AG04449 (cell line): Measurements from ENCODE around the gene IFT52.
A peak's percentile ranks its signal among the peaks of the same experiment; 100 is the strongest.
"Not testable (repeated sequence)": the region's sequence is repeated elsewhere in the genome, so short reads cannot be mapped to it uniquely, and the experiment has no call there.

ENCODE experiments used
- CTCF ChIA-PET: fragments of 350-600 bp; formaldehyde crosslinking; extraction: SDS; loops from one replicate; lab custom pipeline; 2021; ENCODE audit warnings: antibody characterized with exemption; lab: Yijun Ruan, JAX
- POLR2A ChIA-PET: fragments of 400-600, 350-600 bp; formaldehyde crosslinking; extraction: SDS; loops from one replicate; lab custom pipeline; 2020; ENCODE audit warnings: antibody characterized with exemption, inconsistent platforms; lab: Yijun Ruan, JAX
- DNase-seq: peaks from one replicate; pipeline ENCODE4 v3.0.0-alpha.2; 2010; ENCODE audit warnings: low read depth, low spot score
- H3K4me3 ChIP-seq: 2 replicates; pipeline ENCODE4 v1.5.1; 2011; ENCODE audit warnings: low read depth, mild to moderate bottlenecking, control low read depth, low read length
- TF ChIP-seq, protein P1 (sequence below): IDR thresholded peaks from one replicate; pipeline ENCODE4 v1.5.1; 2011; ENCODE audit warnings: mild to moderate bottlenecking, moderate library complexity, low read length, control low read depth, inconsistent platforms; ENCODE audit not compliant: insufficient read depth; ENCODE audit errors: missing control alignments

Gene IFT52

DNA sequence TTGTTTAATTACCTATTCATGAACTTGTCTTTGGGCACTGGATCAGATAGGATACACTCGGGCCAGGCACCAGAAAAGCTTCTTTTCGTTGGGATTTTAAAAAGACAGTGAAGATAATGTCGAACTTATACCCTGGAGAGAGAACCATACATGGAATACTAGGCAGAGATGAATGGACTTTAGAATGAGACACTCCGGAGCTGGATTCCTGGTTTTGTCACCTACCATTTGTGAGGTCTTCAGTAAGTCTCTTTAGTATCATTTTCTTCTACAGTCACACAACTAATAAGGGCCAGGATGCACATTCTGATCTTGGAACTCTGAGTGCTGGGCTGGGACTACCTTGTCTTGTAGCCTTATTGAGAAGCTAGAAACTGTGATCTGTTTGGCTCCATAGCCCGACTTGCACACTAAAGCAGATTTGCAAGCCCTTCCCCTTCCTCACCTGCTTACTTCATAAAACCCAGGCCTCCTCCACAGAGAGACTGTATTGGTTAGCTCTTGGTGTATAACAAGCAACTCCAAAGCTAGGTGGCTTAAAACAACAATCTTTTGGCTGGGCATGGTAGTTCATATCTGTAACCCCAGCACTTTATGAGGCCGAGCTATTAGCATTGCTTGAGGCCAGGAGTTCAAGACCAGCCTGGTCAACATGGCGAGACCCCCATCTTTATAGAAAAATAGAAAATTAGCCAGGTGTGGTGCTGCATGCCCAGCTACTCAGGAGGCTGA lies 7.4 kb upstream of the IFT52 start:
- no peak for DNase-seq

DNA sequence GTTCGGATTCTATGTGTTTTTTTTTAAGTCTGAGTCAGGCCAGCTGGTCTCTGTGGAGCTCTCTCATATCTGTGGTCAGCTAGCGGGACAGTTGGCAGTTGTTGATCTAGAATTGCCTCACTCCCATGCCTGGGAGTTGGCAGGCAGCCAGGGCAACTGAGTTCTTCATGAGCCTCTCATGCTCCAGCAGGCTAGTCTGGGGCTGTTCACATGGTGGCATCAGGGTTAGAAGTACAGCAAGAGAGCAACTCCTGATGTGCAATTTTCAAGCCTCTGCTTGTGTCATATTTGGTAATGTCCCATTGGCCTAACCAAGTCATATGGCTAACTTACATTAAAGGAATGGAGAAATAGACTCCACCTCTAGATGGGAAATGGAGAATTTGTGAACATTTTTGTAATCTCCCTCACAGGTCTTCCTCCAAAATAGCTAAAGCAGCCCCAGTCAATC lies 6.7 kb upstream of the IFT52 start:
- TF ChIP-seq, protein P1, sequence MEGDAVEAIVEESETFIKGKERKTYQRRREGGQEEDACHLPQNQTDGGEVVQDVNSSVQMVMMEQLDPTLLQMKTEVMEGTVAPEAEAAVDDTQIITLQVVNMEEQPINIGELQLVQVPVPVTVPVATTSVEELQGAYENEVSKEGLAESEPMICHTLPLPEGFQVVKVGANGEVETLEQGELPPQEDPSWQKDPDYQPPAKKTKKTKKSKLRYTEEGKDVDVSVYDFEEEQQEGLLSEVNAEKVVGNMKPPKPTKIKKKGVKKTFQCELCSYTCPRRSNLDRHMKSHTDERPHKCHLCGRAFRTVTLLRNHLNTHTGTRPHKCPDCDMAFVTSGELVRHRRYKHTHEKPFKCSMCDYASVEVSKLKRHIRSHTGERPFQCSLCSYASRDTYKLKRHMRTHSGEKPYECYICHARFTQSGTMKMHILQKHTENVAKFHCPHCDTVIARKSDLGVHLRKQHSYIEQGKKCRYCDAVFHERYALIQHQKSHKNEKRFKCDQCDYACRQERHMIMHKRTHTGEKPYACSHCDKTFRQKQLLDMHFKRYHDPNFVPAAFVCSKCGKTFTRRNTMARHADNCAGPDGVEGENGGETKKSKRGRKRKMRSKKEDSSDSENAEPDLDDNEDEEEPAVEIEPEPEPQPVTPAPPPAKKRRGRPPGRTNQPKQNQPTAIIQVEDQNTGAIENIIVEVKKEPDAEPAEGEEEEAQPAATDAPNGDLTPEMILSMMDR = no peak
- peak; percentile 94 for DNase-seq
- POLR2A ChIA-PET = interaction anchor here (0.6 kb wide), 1 partner anchor 539 kb away, joined by 4 read pairs; no protein-coding TSS in a partner anchor
- no peak overlapping the region for H3K4me3 ChIP-seq
- CTCF ChIA-PET = interaction anchor here (1.2 to 7.3 kb wide), 2 partner anchors 35 to 47 kb away, joined by 3 to 52 read pairs; no protein-coding TSS in a partner anchor

More for the DNA sequence above, 7.4 kb upstream of the IFT52 start:
- TF ChIP-seq, protein P1 = no peak
- ChIA-PET CTCF (interaction anchor here (1.2 to 7.3 kb wide), 2 partner anchors 22 to 46 kb away, joined by 3 to 52 read pairs; no protein-coding TSS in a partner anchor), POLR2A (interaction anchor here (0.6 kb wide), 1 partner anchor 538 kb away, joined by 4 read pairs; no protein-coding TSS in a partner anchor)
- H3K4me3 ChIP-seq = no peak overlapping the region

DNA sequence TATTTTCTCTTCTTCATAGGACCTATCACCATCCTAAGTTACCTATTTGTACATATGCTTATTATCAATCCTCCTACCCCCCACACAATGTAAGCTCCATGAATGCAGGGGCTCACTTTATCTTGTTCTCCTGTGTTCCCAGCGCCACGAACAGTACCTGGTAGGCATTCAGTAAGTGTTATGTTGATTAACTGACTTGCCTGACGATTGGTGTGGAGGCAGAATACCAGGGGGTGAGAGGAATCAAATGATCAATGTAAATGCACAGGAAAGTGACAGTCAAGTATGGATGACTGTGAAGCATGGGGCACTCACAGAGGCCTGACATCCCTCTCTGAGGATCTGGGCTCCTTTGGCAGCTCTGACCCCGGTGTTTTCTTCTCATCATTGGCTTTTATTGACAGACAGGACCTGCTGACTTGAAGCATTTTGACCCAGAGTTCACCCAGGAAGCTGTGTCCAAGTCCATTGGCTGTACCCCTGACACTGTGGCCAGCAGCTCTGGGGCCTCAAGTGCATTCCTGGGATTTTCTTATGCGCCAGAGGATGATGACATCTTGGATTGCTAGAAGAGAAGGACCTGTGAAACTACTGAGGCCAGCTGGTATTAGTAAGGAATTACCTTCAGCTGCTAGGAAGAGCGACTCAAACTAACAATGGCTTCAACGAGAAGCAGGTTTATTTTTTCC lies 6.1 kb upstream of the IFT52 start:
- TF ChIP-seq, protein P1 = no peak

DNA sequence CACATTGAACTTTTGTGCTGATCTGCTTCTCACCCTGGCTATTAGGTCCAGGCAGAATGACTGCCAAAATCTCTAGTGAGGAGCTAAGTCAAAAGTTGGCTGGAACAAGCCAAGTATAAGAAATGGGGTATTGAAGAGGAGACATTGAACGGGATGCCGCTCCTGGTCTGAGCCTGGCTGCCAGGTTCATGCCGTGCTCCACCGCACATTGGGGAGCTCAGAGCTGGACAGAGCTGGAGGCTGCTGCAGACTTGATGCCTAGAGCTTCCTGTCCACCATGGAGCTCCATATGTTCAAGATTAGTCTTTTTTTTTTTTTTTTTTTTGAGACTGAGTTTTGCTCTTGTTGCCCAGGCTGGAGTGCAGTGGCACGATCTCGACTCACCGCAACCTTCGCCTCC lies 4.1 kb upstream of the IFT52 start:
- H3K4me3 ChIP-seq = no peak overlapping the region
- TF ChIP-seq, protein P1 = no peak
- no peak for DNase-seq
- ChIA-PET CTCF (interaction anchor here (1.2 to 7.3 kb wide), 2 partner anchors 49 to 163 kb away, joined by 3 to 52 read pairs; no protein-coding TSS in a partner anchor), POLR2A (no interaction called here)

More for the DNA sequence above, 6.1 kb upstream of the IFT52 start:
- POLR2A ChIA-PET = no interaction called here
- CTCF ChIA-PET = interaction anchor here (1.2 to 7.3 kb wide), 2 partner anchors 36 to 47 kb away, joined by 3 to 52 read pairs; no protein-coding TSS in a partner anchor
- DNase-seq = peak; percentile 41
- no peak overlapping the region for H3K4me3 ChIP-seq

DNA sequence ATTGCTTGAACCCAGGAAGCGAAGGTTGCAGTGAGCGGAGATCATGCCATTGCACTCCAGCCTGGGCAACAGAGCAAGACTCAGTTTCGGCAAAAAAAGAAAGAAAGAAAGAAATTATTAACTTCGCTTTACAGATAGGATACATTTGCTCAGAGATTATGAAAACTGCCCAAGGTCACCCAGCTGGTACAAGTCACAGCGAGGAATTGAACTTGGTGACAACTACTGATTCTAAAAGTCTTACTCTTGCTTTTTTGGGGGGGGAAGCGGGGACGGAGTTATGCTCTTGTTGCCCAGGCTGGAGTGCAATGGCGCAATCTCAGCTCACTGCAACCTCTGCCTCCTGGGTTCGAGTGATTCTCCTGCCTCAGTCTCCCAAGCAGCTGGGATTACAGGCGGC lies 2.2 kb upstream of the IFT52 start:
- DNase-seq, POLR2A ChIA-PET, CTCF ChIA-PET, H3K4me3 ChIP-seq: not testable (repeated sequence)

DNA sequence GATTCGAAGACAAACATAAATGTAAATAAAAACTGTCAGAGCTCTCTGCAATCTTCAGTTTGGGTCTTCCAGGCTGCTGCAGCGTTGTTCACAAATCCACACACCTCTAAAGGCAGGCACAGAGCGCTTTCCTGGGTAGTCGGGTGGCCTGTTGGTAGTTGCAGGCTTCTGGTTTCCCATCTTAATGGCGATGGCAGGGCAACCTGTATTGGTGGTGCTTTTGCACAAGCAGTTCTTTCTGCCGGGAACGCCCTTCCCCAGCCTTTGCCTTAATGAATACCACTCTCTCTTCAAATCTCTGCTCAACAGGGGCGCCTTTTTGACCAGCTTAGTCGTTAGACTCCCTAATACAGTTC lies 723 bp upstream of the IFT52 start:
- POLR2A ChIA-PET = interaction anchor here (1.3 kb wide), 1 partner anchor 132 kb away, joined by 9 read pairs; the partner anchor contains the start of gene SRSF6
- CTCF ChIA-PET = interaction anchor here (0.8 to 1.2 kb wide), 3 partner anchors 51 to 54 kb away, joined by 3 to 5 read pairs (median 3); no protein-coding TSS in a partner anchor
- TF ChIP-seq, protein P1 = no peak
- H3K4me3 ChIP-seq = peak overlapping the region; percentile 96
- no peak for DNase-seq

DNA sequence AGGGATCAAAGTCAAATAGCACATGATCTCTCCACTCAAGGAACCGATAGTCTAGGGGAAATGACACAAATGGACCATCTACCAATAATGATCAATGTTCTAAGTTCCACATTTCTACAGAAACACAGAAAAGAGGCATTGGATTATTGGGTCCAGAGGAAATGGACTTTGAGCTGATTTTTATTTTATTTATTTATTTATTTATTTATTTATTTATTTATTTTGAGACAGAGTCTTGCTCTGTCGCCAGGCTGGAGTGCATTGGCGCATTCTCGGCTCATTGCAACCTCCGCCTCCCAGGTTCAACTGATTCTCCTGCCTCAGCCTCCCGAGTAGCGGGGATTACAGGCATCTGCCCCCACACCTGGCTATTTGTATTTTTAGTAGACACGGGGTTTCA lies 11.2 kb downstream of the IFT52 start:
- H3K4me3 ChIP-seq, DNase-seq, POLR2A ChIA-PET: not testable (repeated sequence)
- CTCF ChIA-PET = interaction anchor here (1.0 to 1.5 kb wide), 2 partner anchors 63 to 64 kb away, joined by 3 read pairs; no protein-coding TSS in a partner anchor
